Measurements from ENCODE around the gene SSBP3. TPM values are rescaled to one million over a fixed set of nuclear protein-coding genes. Genes with fewer than 3 reads are reported as not detected.

Gene SSBP3
- 36.7 TPM for total RNA-seq

GRCh38 chr1:54406339-54407153 lies at the start of gene SSBP3:
Gene SSBP3 (minus strand): TSS chr1:54406394.

GRCh38 chr1:54199765-54200518 lies 206.3 kb downstream of the SSBP3 start, which contains the start of the genes CYB5RL and MRPL37:
Gene CYB5RL (minus strand): TSS chr1:54200030. CDS start chr1:54195616, 4,414 bp downstream.
Gene MRPL37 (plus strand): TSS chr1:54200167. CDS start chr1:54200244, 77 bp downstream.

Other genes starting within 250 kb of the SSBP3 start
- gene CYB5RL, start 206.4 kb downstream of the SSBP3 start, total RNA-seq: 2.5 TPM
- gene MRPL37, start 206.2 kb downstream of the SSBP3 start, total RNA-seq: 35.5 TPM
- gene ACOT11, start 141.8 kb upstream of the SSBP3 start, total RNA-seq: 6.7 TPM
- gene FAM151A, start 217.1 kb upstream of the SSBP3 start, total RNA-seq: not detected
- 2.5 TPM for gene MROH7, start 235.4 kb upstream of the SSBP3 start, total RNA-seq

All from diencephalon (tissue), 1 donor.